SK-N-MC (cell line): ENCODE data around the gene PARD3.

Experiments used
- EZH2 ChIP-seq: fragments of 200-600 bp; sonication (generic); IDR thresholded peaks from one replicate; pipeline ENCODE4 v1.6.1; 2017; ENCODE audit warnings: antibody characterized with exemption
- FOXP2 ChIP-seq: optimal IDR thresholded peaks from 2 replicates; pipeline ENCODE3; 2011; ENCODE audit warnings: mild to moderate bottlenecking, moderate library complexity; ENCODE audit not compliant: insufficient read depth; ENCODE audit errors: extremely low read length, control extremely low read depth
- POLR2AphosphoS5 ChIP-seq: IDR thresholded peaks from 2 replicates; pipeline ENCODE4 v1.6.1; 2012; ENCODE audit warnings: mild to moderate bottlenecking, low read depth, low read length, borderline replicate concordance

GRCh38 chr10:34275626-34276130, 539.4 kb downstream of the PARD3 start:
- TF ChIP-seq POLR2AphosphoS5 (no peak), EZH2 (no peak), FOXP2 (no peak)
